Glutamatergic neuron (in vitro differentiated cells): ENCODE data around the gene CFLAR. TPM values are rescaled to one million over a fixed set of nuclear protein-coding genes. Genes with fewer than 3 reads are reported as not detected.

Experiments
- DNase-seq: peaks from one replicate; pipeline ENCODE4 v3.0.0; 2022
- H3K27ac Mint-ChIP-seq: one replicate; pipeline ENCODE4 v1.8.0; 2020; ENCODE audit warnings: mild to moderate bottlenecking, mixed read lengths, inconsistent platforms; ENCODE audit not compliant: unreplicated experiment
- H3K27me3 Mint-ChIP-seq: one replicate; pipeline ENCODE4 v1.8.0; 2020; ENCODE audit warnings: mild to moderate bottlenecking, moderate library complexity, mixed read lengths, inconsistent platforms; ENCODE audit not compliant: unreplicated experiment
- H3K36me3 Mint-ChIP-seq: one replicate; pipeline ENCODE4 v1.8.0; 2020; ENCODE audit warnings: mild to moderate bottlenecking, mixed read lengths, inconsistent platforms; ENCODE audit not compliant: unreplicated experiment
- H3K4me1 Mint-ChIP-seq: one replicate; pipeline ENCODE4 v1.8.0; 2020; ENCODE audit warnings: mild to moderate bottlenecking, low read depth, mixed read lengths, inconsistent platforms; ENCODE audit not compliant: unreplicated experiment
- H3K4me3 Mint-ChIP-seq: one replicate; pipeline ENCODE4 v1.8.0; 2020; ENCODE audit warnings: mild to moderate bottlenecking, mixed read lengths, inconsistent platforms; ENCODE audit not compliant: unreplicated experiment
- H3K9me3 Mint-ChIP-seq: one replicate; pipeline ENCODE4 v1.8.0; 2020; ENCODE audit warnings: mild to moderate bottlenecking, moderate library complexity, mixed read lengths, inconsistent platforms; ENCODE audit not compliant: unreplicated experiment
- CTCF ChIP-seq: fragments of 200-600 bp; sonication (generic); IDR thresholded peaks from one replicate; pipeline ENCODE4 v1.5.0; 2021; ENCODE audit not compliant: partially characterized antibody, unreplicated experiment
- total RNA-seq: library from RNA; stranded (reverse); fragmentation: NEBNext Ultra II Directional; extraction: Animal tissue kit (Norgen Biotek cat#: 25700); gene quantifications from one replicate; pipeline ENCODE4 v1.2.1, GENCODE V29; 2021; ENCODE audit not compliant: unreplicated experiment

Gene CFLAR
- total RNA-seq, 1 donor from 2014 or later = 88.0 TPM

GRCh38 chr2:201127152-201127511 lies 11.2 kb downstream of the CFLAR start:
- Mint-ChIP-seq H3K4me1 (peaks cover 33% of the 10 kb centered on the region), H3K27me3 (no peaks in the 10 kb centered on the region), H3K9me3 (peaks cover 2% of the 10 kb centered on the region), H3K27ac (no peak overlapping the region), H3K36me3 (no peaks in the 10 kb centered on the region), H3K4me3 (no peak overlapping the region)
- no peak for TF ChIP-seq CTCF
- no peak for DNase-seq

GRCh38 chr2:201127570-201127969 lies 11.6 kb downstream of the CFLAR start:
- no peak for DNase-seq
- no peaks in the 10 kb centered on the region for H3K36me3 Mint-ChIP-seq

GRCh38 chr2:201128033-201128432 lies 12.1 kb downstream of the CFLAR start:
- no peak overlapping the region for H3K4me3 Mint-ChIP-seq
- H3K27ac Mint-ChIP-seq = no peak overlapping the region
- H3K36me3 Mint-ChIP-seq = no peaks in the 10 kb centered on the region
- TF ChIP-seq CTCF = no peak
- peaks cover 26% of the 10 kb centered on the region for H3K4me1 Mint-ChIP-seq
- no peaks in the 10 kb centered on the region for H3K27me3 Mint-ChIP-seq
- DNase-seq = no peak
- H3K9me3 Mint-ChIP-seq = peaks cover 4% of the 10 kb centered on the region

More at GRCh38 chr2:201127570-201127969, 11.6 kb downstream of the CFLAR start:
- no peak overlapping the region for H3K27ac Mint-ChIP-seq
- H3K4me3 Mint-ChIP-seq = no peak overlapping the region
- H3K9me3 Mint-ChIP-seq = peaks cover 2% of the 10 kb centered on the region
- no peak for TF ChIP-seq CTCF
- no peaks in the 10 kb centered on the region for H3K27me3 Mint-ChIP-seq
- peaks cover 29% of the 10 kb centered on the region for H3K4me1 Mint-ChIP-seq

- no peak for DNase-seq
- no peaks in the 10 kb centered on the region for H3K36me3 Mint-ChIP-seq
- TF ChIP-seq CTCF = no peak
- peaks cover 3% of the 10 kb centered on the region for H3K9me3 Mint-ChIP-seq
- no peaks in the 10 kb centered on the region for H3K27me3 Mint-ChIP-seq
- H3K4me1 Mint-ChIP-seq = peaks cover 24% of the 10 kb centered on the region
- no peak overlapping the region for H3K27ac Mint-ChIP-seq
- no peak overlapping the region for H3K4me3 Mint-ChIP-seq
These were observed 13.1 kb downstream of the CFLAR start for GRCh38 chr2:201128933-201129505.

GRCh38 chr2:201130524-201131186 lies 14.7 kb downstream of the CFLAR start:
- H3K9me3 Mint-ChIP-seq = peaks cover 3% of the 10 kb centered on the region
- H3K27me3 Mint-ChIP-seq = no peaks in the 10 kb centered on the region
- H3K4me3 Mint-ChIP-seq = no peak overlapping the region
- no peak for DNase-seq
- no peak for TF ChIP-seq CTCF
- no peaks in the 10 kb centered on the region for H3K36me3 Mint-ChIP-seq
- H3K27ac Mint-ChIP-seq = no peak overlapping the region
- peaks cover 18% of the 10 kb centered on the region for H3K4me1 Mint-ChIP-seq
